ENCODE results near the gene PLA2G12A.
"Not testable (repeated sequence)": the region's sequence is repeated elsewhere in the genome, so short reads cannot be mapped to it uniquely, and the experiment has no call there.

DNA sequence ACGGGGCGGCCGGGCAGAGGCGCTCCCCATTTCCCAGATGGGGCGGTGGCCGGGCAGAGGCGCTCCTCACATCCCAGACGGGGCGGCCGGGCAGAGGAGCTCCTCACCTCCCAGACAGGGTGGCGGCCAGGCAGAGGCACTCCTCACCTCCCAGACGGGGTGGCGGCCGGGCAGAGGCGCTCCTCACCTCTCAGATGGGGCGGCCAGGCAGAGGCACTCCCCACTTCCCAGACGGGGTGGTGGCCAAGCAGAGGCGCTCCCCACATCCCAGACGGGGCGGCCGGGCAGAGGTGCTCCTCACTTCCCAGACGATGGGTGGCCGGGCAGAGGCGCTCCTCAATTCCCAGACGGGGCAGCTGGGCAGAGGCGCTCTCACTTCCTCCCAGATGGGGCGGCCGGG is 51.4 kb downstream of the PLA2G12A start:
- not testable (repeated sequence) for TF ChIP-seq ELF1 (IDR thresholded peaks at IDR 0.05); SIN3A (IDR thresholded peaks at IDR 0.05; ENCODE audit: borderline replicate concordance, low read depth, low read length); PBX3 (IDR thresholded peaks at IDR 0.05); JUND (IDR thresholded peaks at IDR 0.05); GABPA (IDR thresholded peaks at IDR 0.05; ENCODE audit: low read depth); RFX5 (IDR thresholded peaks at IDR 0.05; ENCODE audit: low read length)
- TF ChIP-seq, protein P1, sequence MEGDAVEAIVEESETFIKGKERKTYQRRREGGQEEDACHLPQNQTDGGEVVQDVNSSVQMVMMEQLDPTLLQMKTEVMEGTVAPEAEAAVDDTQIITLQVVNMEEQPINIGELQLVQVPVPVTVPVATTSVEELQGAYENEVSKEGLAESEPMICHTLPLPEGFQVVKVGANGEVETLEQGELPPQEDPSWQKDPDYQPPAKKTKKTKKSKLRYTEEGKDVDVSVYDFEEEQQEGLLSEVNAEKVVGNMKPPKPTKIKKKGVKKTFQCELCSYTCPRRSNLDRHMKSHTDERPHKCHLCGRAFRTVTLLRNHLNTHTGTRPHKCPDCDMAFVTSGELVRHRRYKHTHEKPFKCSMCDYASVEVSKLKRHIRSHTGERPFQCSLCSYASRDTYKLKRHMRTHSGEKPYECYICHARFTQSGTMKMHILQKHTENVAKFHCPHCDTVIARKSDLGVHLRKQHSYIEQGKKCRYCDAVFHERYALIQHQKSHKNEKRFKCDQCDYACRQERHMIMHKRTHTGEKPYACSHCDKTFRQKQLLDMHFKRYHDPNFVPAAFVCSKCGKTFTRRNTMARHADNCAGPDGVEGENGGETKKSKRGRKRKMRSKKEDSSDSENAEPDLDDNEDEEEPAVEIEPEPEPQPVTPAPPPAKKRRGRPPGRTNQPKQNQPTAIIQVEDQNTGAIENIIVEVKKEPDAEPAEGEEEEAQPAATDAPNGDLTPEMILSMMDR (IDR thresholded peaks at IDR 0.05) = not testable (repeated sequence)
- TF ChIP-seq, protein P2, sequence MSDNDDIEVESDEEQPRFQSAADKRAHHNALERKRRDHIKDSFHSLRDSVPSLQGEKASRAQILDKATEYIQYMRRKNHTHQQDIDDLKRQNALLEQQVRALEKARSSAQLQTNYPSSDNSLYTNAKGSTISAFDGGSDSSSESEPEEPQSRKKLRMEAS (IDR thresholded peaks at IDR 0.05; ENCODE audit: low read depth) = not testable (repeated sequence)
- TF ChIP-seq, protein P3, sequence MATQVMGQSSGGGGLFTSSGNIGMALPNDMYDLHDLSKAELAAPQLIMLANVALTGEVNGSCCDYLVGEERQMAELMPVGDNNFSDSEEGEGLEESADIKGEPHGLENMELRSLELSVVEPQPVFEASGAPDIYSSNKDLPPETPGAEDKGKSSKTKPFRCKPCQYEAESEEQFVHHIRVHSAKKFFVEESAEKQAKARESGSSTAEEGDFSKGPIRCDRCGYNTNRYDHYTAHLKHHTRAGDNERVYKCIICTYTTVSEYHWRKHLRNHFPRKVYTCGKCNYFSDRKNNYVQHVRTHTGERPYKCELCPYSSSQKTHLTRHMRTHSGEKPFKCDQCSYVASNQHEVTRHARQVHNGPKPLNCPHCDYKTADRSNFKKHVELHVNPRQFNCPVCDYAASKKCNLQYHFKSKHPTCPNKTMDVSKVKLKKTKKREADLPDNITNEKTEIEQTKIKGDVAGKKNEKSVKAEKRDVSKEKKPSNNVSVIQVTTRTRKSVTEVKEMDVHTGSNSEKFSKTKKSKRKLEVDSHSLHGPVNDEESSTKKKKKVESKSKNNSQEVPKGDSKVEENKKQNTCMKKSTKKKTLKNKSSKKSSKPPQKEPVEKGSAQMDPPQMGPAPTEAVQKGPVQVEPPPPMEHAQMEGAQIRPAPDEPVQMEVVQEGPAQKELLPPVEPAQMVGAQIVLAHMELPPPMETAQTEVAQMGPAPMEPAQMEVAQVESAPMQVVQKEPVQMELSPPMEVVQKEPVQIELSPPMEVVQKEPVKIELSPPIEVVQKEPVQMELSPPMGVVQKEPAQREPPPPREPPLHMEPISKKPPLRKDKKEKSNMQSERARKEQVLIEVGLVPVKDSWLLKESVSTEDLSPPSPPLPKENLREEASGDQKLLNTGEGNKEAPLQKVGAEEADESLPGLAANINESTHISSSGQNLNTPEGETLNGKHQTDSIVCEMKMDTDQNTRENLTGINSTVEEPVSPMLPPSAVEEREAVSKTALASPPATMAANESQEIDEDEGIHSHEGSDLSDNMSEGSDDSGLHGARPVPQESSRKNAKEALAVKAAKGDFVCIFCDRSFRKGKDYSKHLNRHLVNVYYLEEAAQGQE (IDR thresholded peaks at IDR 0.05; ENCODE audit: low read depth, low read length) = not testable (repeated sequence)

Measured in SK-N-SH (cell line).